GM18951 (cell line): ENCODE measurements around the gene KLRC4.

Experiments used
- POLR2A ChIP-seq: IDR thresholded peaks from 4 replicates; pipeline ENCODE4 v1.6.1; 2011; ENCODE audit warnings: mild to moderate bottlenecking; ENCODE audit not compliant: insufficient read length, insufficient read depth; ENCODE audit errors: extremely low read depth
- in situ Hi-C: fragments of 300-500 bp; cut with MboI; formaldehyde crosslinking; loops from one replicate; pipeline ENCODE4 v1.12.0; 2022; ENCODE audit warnings: low sequenced_read_pairs, mixed read lengths, inconsistent platforms; ENCODE audit not compliant: unreplicated experiment

The KLRC4 gene

GRCh38 chr12:10366875-10367274 lies 42.7 kb downstream of the KLRC4 start:
- in situ Hi-C loops: no loop called here
- no peak for TF ChIP-seq POLR2A

- TF ChIP-seq POLR2A: no peak
- in situ Hi-C loops: no loop called here
Measured at GRCh38 chr12:10365696-10366405, 43.7 kb downstream of the KLRC4 start.

- no peak for TF ChIP-seq POLR2A
- in situ Hi-C loops: no loop called here
Measured at GRCh38 chr12:10364815-10365622, 44.5 kb downstream of the KLRC4 start.

- TF ChIP-seq POLR2A: no peak
- in situ Hi-C loops: no loop called here
Measured at GRCh38 chr12:10363914-10364814, 45.4 kb downstream of the KLRC4 start.

GRCh38 chr12:10363658-10363913 lies 46.0 kb downstream of the KLRC4 start:
- in situ Hi-C loops: no loop called here

GRCh38 chr12:10362828-10363657 lies 46.5 kb downstream of the KLRC4 start:
- TF ChIP-seq POLR2A: no peak
- in situ Hi-C loops: no loop called here

More at GRCh38 chr12:10363658-10363913, 46.0 kb downstream of the KLRC4 start:
- no peak for TF ChIP-seq POLR2A

GRCh38 chr12:10362325-10362724 lies 47.2 kb downstream of the KLRC4 start:
- TF ChIP-seq POLR2A: no peak
- in situ Hi-C loops: no loop called here

GRCh38 chr12:10361622-10362021 lies 47.9 kb downstream of the KLRC4 start:
- in situ Hi-C loops: no loop called here
- no peak for TF ChIP-seq POLR2A

GRCh38 chr12:10361084-10361483 lies 48.5 kb downstream of the KLRC4 start:
- no peak for TF ChIP-seq POLR2A
- in situ Hi-C loops: no loop called here

- TF ChIP-seq POLR2A: no peak
- in situ Hi-C loops: no loop called here
Measured at GRCh38 chr12:10358969-10359368, 50.6 kb downstream of the KLRC4 start.

GRCh38 chr12:10358131-10358530 lies 51.4 kb downstream of the KLRC4 start:
- TF ChIP-seq POLR2A: no peak
- in situ Hi-C loops: no loop called here
